PC-3 (cell line): ENCODE measurements around the gene CRTC1.

ENCODE experiments used
- EZH2 ChIP-seq: fragments of 300-600 bp; sonication (generic); IDR thresholded peaks from one replicate; pipeline ENCODE4 v1.6.1; 2017; ENCODE audit warnings: antibody characterized with exemption, mild to moderate bottlenecking, low read length; ENCODE audit not compliant: unreplicated experiment
- EZH2phosphoT487 ChIP-seq: fragments of 300-600 bp; sonication (generic); IDR thresholded peaks from 2 replicates; pipeline ENCODE4 v1.6.1; 2018; ENCODE audit warnings: mild to moderate bottlenecking, antibody characterized with exemption, low read length, borderline replicate concordance
- TF ChIP-seq, protein P1 (sequence below): fragments of 300-600 bp; sonication (generic); conservative IDR thresholded peaks from 2 replicates; pipeline ENCODE4 v1.5.1; 2017; ENCODE audit warnings: antibody characterized with exemption, low read depth, mild to moderate bottlenecking, low read length

- TF ChIP-seq, protein P1, sequence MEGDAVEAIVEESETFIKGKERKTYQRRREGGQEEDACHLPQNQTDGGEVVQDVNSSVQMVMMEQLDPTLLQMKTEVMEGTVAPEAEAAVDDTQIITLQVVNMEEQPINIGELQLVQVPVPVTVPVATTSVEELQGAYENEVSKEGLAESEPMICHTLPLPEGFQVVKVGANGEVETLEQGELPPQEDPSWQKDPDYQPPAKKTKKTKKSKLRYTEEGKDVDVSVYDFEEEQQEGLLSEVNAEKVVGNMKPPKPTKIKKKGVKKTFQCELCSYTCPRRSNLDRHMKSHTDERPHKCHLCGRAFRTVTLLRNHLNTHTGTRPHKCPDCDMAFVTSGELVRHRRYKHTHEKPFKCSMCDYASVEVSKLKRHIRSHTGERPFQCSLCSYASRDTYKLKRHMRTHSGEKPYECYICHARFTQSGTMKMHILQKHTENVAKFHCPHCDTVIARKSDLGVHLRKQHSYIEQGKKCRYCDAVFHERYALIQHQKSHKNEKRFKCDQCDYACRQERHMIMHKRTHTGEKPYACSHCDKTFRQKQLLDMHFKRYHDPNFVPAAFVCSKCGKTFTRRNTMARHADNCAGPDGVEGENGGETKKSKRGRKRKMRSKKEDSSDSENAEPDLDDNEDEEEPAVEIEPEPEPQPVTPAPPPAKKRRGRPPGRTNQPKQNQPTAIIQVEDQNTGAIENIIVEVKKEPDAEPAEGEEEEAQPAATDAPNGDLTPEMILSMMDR: no peak
- TF ChIP-seq EZH2phosphoT487: no peak
- no peak for TF ChIP-seq EZH2
These were observed 116.0 kb downstream of the CRTC1 start for GRCh38 chr19:18799389-18799970.
